GM10847 (cell line): ENCODE results near the gene RGS3.

ENCODE experiments used
- POLR2A ChIP-seq: IDR thresholded peaks from 2 replicates; pipeline ENCODE4 v1.6.1; 2011; ENCODE audit not compliant: insufficient read length; ENCODE audit errors: extremely low read depth

Gene RGS3

DNA sequence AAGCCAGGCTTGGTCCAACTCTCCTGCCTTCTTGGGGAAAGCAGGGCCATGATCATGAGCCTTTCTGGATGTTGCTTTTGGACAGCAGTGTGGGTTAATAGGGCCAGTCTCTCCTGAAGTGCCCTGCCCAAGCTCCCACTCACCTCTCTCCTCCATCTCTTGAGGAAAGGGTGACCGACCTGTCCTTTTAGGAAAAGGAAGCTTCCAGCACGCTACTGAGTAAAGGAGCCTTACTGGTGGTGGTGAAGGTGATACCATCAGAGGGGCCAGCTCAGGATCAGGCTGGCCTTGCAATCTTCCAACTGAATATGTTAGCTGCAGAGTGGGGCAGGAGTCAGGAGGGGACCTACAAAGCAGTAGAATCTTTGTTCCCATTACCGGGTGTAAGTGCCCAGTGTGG lies 2.2 kb upstream of the RGS3 start:
- no peak for TF ChIP-seq POLR2A

DNA sequence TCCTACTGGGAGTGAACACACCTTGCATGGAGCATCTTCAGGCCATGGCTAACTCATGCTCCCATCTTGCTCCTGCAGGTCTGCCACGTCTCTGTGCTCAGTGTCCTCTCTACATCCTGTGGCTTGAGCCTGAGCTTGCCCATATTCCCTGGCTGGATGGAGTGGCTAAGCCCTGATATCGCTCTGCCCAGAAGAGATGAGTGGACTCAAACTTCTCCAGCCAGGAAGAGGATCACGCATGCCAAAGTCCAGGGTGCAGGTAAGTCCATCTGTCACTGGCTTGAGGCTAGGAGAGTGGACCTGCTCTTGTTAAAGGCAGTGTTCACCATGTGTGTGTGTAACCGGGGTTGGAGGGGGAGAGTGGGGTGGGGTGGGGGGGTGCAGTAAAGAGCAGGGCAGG lies 1.6 kb upstream of the RGS3 start:
- TF ChIP-seq POLR2A = no peak

DNA sequence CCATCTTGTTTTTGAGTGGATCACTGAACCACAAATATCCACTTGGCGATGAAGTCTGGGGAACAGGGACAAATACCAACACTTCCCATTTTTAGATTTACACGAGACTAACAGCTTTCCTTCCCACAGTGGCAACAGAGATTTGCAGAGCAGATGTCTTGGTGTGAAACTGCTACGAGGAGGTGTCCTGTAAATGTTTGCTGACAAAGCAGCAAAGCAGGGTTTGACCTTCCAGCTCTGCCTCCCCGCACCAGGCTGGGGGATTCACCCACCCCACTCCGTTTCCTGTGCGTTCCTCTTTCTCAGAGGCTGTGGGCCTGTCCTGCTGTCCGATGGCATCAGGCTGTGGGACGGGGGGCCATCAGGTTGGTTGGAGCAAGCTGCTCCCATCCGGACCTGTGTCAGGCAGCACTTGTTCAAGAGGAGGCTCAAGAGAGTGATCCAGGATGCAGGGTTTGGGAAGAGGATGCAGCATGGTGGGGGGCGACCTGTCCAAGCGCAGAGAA lies 693 bp upstream of the RGS3 start:
- TF ChIP-seq POLR2A = no peak

DNA sequence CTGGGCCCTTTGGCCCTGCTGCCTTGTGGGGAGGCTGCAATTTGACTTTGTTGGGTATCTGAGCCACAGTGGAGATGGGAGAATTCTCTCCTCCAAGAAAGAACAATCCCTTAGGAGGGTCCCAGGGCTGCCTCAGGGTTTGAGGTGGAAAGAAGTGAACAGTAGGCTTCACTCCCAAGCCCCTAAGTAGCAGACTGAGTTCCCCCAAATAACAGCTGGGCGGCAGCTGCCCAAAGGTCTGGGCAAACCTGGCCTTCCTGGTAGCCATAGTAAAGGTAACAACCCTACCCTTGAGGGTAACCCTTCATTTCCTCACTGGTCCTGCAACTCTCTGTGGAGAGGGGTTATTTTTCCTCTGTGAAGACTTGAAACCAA lies 746 bp downstream of the RGS3 start:
- TF ChIP-seq POLR2A = no peak

DNA sequence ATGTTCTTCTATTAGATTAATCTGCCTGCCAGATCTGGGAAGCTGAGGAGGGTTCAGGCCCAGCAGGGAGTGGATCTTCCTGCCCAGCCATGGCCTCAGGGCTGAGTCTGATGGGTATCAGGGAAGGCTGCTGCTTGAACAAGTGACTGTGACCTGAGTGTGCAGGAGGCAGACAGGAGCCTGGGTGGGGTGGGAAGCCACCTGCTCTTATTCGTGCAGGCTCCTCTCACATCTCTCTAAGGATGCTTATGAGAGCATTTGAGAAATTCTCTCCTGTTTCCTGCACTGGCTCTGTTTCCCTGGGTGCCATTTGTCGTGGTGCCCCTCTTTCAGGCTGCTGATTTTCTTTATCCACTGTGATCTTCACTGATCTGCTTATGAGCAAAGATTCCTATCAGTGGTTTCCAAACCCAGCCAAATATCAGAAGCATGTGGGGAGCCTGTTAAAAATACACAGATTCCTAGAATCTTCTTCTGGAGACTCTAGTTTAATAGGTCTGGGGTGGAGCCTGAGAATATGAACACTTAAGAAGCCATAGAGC lies 2.1 kb downstream of the RGS3 start:
- no peak for TF ChIP-seq POLR2A

DNA sequence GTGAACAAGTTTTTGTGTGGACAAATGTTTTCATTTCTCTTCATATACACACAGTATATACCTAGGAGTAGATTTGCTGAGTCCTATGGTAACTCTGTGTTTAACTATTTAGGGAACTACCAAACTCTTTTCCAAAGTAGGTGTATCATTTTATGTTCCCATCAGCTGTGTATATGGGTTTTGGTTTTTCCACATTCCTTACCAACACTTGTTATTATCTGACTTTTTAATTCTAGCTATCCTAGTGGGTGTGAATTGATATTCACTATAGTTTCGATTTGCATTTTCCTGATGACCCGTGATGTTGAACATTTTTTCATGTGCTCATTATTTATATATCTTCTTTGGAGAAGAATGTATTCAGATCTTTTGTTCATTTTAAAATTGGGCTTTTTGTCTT lies 3.7 kb downstream of the RGS3 start:
- no peak for TF ChIP-seq POLR2A

DNA sequence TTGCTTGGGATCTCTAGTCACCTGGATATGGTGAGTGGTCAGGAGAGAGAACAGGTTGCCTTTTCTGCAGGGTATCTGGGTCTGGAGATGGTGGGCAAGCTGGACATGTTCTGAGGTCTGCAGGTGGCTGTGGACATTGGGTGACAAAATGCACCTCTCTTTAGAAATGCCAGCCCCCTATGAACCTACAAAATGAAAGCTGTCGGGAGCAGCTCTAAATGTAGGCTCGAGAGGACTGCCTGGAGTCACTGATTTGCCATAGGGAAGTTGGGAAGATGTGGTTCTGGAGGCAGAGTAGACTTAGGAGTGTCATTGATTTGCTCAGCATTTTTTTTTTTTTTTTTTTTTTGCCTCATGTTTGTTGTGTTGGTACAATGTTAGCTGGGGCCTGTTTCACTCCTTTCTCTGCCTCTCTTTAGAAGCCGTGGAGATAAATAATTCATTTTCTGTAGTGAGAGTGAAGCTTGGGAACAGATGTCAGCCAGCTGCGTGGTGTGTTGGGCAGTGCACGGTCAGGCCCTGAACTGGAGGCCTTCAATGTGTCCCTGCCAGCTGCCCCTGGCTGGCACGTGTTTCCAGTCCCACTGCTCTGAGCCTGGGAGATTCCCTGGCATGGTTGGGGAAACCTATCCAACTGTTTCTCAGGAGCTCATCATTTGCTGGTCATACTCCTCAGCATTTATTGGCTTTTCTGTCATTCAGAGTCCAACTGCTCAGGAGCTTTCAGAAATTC lies 5.4 kb downstream of the RGS3 start:
- no peak for TF ChIP-seq POLR2A

- no peak for TF ChIP-seq POLR2A
These were observed 7.6 kb downstream of the RGS3 start for GRCh38 chr9:113471143-113471542.

DNA sequence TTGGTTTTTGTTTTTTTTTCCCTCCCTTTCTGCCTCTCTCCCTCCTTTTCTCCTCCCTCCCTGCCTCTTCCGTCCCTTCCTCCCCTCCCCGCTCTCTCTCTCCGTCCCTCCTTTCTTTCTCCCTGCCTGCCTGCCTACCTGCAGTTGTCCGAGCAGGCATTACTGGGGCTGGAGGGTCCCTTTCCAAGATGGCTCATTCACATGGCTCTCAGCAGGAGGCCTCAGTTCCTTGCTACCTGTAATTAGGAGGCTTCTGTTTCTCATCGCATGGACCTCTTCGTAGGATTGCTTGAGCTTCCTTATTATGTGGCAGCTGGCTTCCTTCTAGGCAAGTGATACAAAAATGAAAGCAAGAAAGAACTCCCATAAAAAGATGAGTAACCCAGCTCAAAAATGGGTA lies 8.0 kb downstream of the RGS3 start:
- TF ChIP-seq POLR2A = no peak

GRCh38 chr9:113472199-113472598 lies 8.7 kb downstream of the RGS3 start:
- no peak for TF ChIP-seq POLR2A

DNA sequence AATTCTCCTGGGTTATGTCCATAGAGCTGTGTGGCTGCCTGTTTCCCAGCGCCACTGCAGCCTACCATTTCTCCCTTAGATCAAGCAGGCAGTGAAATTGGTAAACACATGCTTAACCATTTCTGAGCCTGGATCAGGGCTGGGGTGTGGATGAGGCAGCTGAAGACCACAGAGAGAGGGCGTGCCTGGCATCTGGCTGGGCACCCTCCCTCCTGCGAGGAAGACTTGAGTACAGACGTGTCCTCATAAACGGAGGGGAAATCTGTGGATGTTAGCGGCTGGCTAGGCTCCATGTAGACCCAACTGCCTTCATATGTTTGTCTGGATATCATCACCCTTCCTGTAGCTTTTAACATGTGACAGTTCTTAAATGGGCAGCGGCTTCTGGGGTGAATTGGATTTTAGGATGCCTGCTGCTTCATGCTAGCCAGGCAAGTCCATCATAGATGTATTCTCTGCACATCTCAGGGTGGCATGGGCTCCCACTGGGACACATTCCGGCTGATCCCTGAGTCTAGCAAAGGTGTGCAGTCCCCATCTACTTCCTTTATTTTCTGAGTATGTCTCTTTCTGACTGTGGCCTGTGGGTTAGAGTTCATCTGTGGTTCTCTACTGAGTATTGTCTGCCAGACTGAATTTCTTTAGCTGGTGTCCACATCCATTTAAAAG lies 11.0 kb downstream of the RGS3 start:
- TF ChIP-seq POLR2A = no peak

GRCh38 chr9:113475031-113475430 lies 11.5 kb downstream of the RGS3 start:
- TF ChIP-seq POLR2A = no peak

GRCh38 chr9:113475992-113476391 lies 12.5 kb downstream of the RGS3 start:
- no peak for TF ChIP-seq POLR2A

DNA sequence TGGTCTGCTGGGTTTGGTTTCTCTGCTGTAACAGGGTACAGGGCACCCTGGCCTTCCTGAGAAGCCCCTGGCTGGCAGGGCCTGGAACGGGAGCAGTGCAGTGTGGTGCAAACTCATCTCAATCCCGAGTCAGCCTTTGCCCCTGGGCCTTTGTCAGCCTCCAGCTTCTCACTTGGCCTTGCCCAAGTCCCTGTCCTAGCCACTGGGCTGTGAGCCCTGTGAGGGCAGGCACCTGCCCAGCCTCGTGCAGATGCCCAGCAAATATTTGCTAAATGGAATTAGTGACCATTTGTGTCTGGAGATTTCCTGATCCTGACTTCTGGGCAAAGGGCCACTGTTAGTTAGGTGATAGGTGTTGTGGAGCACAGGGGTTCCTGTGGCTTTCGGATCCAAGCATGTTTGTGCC lies 13.0 kb downstream of the RGS3 start:
- TF ChIP-seq POLR2A = no peak

DNA sequence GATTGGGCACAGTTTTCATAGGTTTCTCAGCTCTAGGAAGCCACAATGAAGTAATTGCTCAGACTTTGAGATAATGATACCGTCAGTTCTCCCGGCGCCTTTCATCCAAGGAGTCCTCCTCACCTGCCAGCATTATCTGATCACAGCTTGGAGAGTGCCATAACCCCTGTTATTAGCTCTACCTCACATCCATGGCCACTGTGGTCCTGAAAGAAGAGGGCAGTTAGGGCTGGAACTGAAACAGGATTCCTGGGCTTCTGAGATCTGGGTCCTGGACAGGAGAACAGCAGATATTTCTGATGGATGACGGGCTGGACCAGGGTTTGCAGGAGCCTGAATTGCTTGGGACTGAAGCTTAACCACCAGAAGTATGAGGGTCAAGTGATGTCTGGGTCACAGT lies 13.5 kb downstream of the RGS3 start:
- TF ChIP-seq POLR2A = no peak

DNA sequence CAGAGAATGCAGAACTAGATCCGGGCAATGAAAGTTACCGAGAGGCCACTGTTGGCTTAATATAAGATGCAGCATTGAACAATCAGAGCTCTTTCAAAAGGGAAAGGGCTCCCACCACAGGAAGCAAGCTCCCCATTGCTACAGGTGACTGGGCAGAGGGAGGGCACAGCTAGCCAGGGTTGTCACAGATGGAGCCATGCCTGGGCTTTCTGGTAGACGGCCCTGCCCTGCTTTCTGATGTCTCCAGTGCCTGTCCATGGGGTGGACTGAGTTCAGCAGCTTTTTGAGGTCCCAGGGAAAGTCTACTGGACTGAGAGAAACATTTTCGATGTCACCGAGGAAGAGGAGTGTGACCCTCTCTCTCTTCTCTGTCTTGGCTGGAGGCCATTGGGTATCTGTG lies 14.1 kb downstream of the RGS3 start:
- no peak for TF ChIP-seq POLR2A
